Mesenchymal stem cell (in vitro differentiated cells and primary cell): ENCODE results near the gene KAT8.
A peak's percentile ranks its signal among the peaks of the same experiment; 100 is the strongest.
"Not testable (repeated sequence)": the region's sequence is repeated elsewhere in the genome, so short reads cannot be mapped to it uniquely, and the experiment has no call there.

Experiments used
- DNase-seq: peaks from one replicate; pipeline ENCODE4 v3.0.0-alpha.2; 2013
- H2AFZ ChIP-seq: one replicate; pipeline ENCODE4 v1.6.1; 2013; ENCODE audit warnings: low read depth, mild to moderate bottlenecking, control low read depth, inconsistent platforms, low read length, moderate library complexity
- H2AK5ac ChIP-seq: 2 replicates; pipeline ENCODE4 v1.6.1; 2013; ENCODE audit warnings: low read length, moderate library complexity, mild to moderate bottlenecking, inconsistent platforms; ENCODE audit not compliant: severe bottlenecking
- H2BK120ac ChIP-seq: one replicate; pipeline ENCODE4 v1.6.1; 2013; ENCODE audit warnings: low read depth, mild to moderate bottlenecking, inconsistent platforms, low read length, moderate library complexity
- H2BK12ac ChIP-seq, 2 experiments: one replicate each; pipeline ENCODE4 v1.6.1; 2013; ENCODE audit warnings: inconsistent platforms in 2 of 2, low read length in 2 of 2, mild to moderate bottlenecking in 2 of 2, moderate library complexity in 2 of 2, control low read depth in 1 of 2
- H2BK15ac ChIP-seq: one replicate; pipeline ENCODE4 v1.6.1; 2013; ENCODE audit warnings: mild to moderate bottlenecking, low read depth, inconsistent platforms; ENCODE audit not compliant: poor library complexity, severe bottlenecking
- H2BK5ac ChIP-seq: 2 replicates; pipeline ENCODE4 v1.6.1; 2013; ENCODE audit warnings: low read depth, mild to moderate bottlenecking, low read length, control low read depth, inconsistent platforms; ENCODE audit not compliant: poor library complexity, severe bottlenecking
- H3K14ac ChIP-seq, 2 experiments: one replicate each; pipeline ENCODE4 v1.6.1; 2013; ENCODE audit warnings: inconsistent platforms in 2 of 2, low read length in 2 of 2, control low read depth in 1 of 2, mild to moderate bottlenecking in 1 of 2, moderate library complexity in 1 of 2
- H3K18ac ChIP-seq, 2 experiments: one replicate each; pipeline ENCODE4 v1.6.1; 2013; ENCODE audit warnings: inconsistent platforms in 2 of 2, low read length in 2 of 2, control low read depth in 1 of 2, low read depth in 1 of 2, mild to moderate bottlenecking in 1 of 2
- H3K23ac ChIP-seq, 2 experiments: one replicate each; pipeline ENCODE4 v1.6.1; 2013; ENCODE audit warnings: inconsistent platforms in 2 of 2, low read length in 2 of 2, mild to moderate bottlenecking in 2 of 2, moderate library complexity in 2 of 2, control low read depth in 1 of 2
- H3K27ac ChIP-seq: 2 replicates; pipeline ENCODE4 v1.5.1; 2013; ENCODE audit warnings: mild to moderate bottlenecking, moderate library complexity, low read length, control low read depth, inconsistent platforms; ENCODE audit not compliant: poor library complexity, severe bottlenecking
- H3K27me3 ChIP-seq, 2 experiments: 2 replicates each; pipeline versions ENCODE4 v1.6.1 to v1.7.0; 2013; ENCODE audit warnings: low read length in 2 of 2, mild to moderate bottlenecking in 2 of 2, moderate library complexity in 2 of 2, control low read depth in 1 of 2, inconsistent platforms in 1 of 2; ENCODE audit not compliant: control insufficient read depth in 1 of 2, insufficient read depth in 1 of 2
- H3K36me3 ChIP-seq, 2 experiments: 2 replicates each; pipeline versions ENCODE4 v1.6.1 to v1.7.0; 2013; ENCODE audit warnings: low read length in 2 of 2, control low read depth in 1 of 2, inconsistent platforms in 1 of 2, low read depth in 1 of 2, mild to moderate bottlenecking in 1 of 2; ENCODE audit not compliant: insufficient read depth in 2 of 2, control insufficient read depth in 1 of 2
- H3K4ac ChIP-seq, 2 experiments: one replicate each; pipeline ENCODE4 v1.6.1; 2013; ENCODE audit warnings: inconsistent platforms in 2 of 2, low read length in 2 of 2, mild to moderate bottlenecking in 2 of 2, moderate library complexity in 2 of 2, control low read depth in 1 of 2, low read depth in 1 of 2
- H3K4me1 ChIP-seq: 2 replicates; pipeline ENCODE4 v1.6.1; 2013; ENCODE audit warnings: low read depth, low read length, control low read depth; ENCODE audit not compliant: control insufficient read depth, insufficient read depth
- H3K4me2 ChIP-seq: 2 replicates; pipeline ENCODE4 v1.6.1; 2013; ENCODE audit warnings: low read length, mild to moderate bottlenecking, inconsistent platforms; ENCODE audit not compliant: poor library complexity, severe bottlenecking
- H3K4me3 ChIP-seq, 2 experiments: 2 replicates each; pipeline versions ENCODE4 v1.5.1 to v1.7.0; 2013; ENCODE audit warnings: low read length in 2 of 2, mild to moderate bottlenecking in 2 of 2, control low read depth in 1 of 2, low read depth in 1 of 2; ENCODE audit not compliant: insufficient read depth in 1 of 2
- H3K79me1 ChIP-seq: replicated peaks from 2 replicates; pipeline ENCODE4 v1.6.1; 2013; ENCODE audit warnings: mild to moderate bottlenecking, control low read depth, low read length, inconsistent platforms; ENCODE audit not compliant: poor library complexity, severe bottlenecking
- H3K9ac ChIP-seq: 2 replicates; pipeline ENCODE4 v1.7.0; 2013; ENCODE audit warnings: mild to moderate bottlenecking, low read length, moderate library complexity
- H3K9me3 ChIP-seq: 2 replicates; pipeline ENCODE4 v1.7.0; 2013; ENCODE audit warnings: mild to moderate bottlenecking, low read length; ENCODE audit not compliant: control insufficient read depth
- H4K8ac ChIP-seq: one replicate; pipeline ENCODE4 v1.6.1; 2013; ENCODE audit warnings: inconsistent platforms, mild to moderate bottlenecking, low read length, moderate library complexity
- H4K91ac ChIP-seq: one replicate; pipeline ENCODE4 v1.6.1; 2013; ENCODE audit warnings: mild to moderate bottlenecking, low read length, inconsistent platforms
- whole genome bisulfite sequencing: methylation state at CpG from one replicate; pipeline ENCODE4 v1.1.7; 2013; ENCODE audit warnings: mixed read lengths; 5-methylcytosine and 5-hydroxymethylcytosine counted together

Gene KAT8

GRCh38 chr16:31136822-31137499 lies 19.5 kb downstream of the KAT8 start:
- not testable (repeated sequence) for DNase-seq, H3K4me3 ChIP-seq, H2BK15ac ChIP-seq, H4K91ac ChIP-seq, H3K18ac ChIP-seq, H2AFZ ChIP-seq, H3K14ac ChIP-seq, H3K27ac ChIP-seq, H3K9ac ChIP-seq, H3K79me1 ChIP-seq, H2AK5ac ChIP-seq, H3K4me2 ChIP-seq, H2BK5ac ChIP-seq, H2BK12ac ChIP-seq, H3K23ac ChIP-seq, H3K9me3 ChIP-seq, H3K4ac ChIP-seq, H4K8ac ChIP-seq, H2BK120ac ChIP-seq
- 95% methylated on average over 20 of the region's 20 CpGs for WGBS
- H3K4me1 ChIP-seq: peaks cover 27% of the 10 kb centered on the region
- H3K27me3 ChIP-seq: peaks cover 8 to 13% of the 10 kb centered on the region in 2 experiments
- peaks cover 0 to 15% of the 10 kb centered on the region in 2 experiments for H3K36me3 ChIP-seq

- peak overlapping the region in 1 of 2 experiments; percentile 49 for H3K14ac ChIP-seq
- H3K18ac ChIP-seq: peak overlapping the region in 1 of 2 experiments; percentile 11
- no peak overlapping the region for H2BK5ac ChIP-seq
- peak overlapping the region in 1 of 2 experiments; percentile 47 for H3K4me3 ChIP-seq
- H3K9me3 ChIP-seq: no peaks in the 10 kb centered on the region
- no peak overlapping the region for H3K27ac ChIP-seq
- H3K36me3 ChIP-seq: no peaks in the 10 kb centered on the region
- H3K4me1 ChIP-seq: peaks cover 33% of the 10 kb centered on the region
- DNase-seq: peak; percentile 18
- peak overlapping the region; percentile 44 for H2BK15ac ChIP-seq
- H3K23ac ChIP-seq: no peak overlapping the region
- no peak overlapping the region for H3K4ac ChIP-seq
- peak overlapping the region; percentile 15 for H2AK5ac ChIP-seq
- H4K8ac ChIP-seq: peak overlapping the region; percentile 16
- no peak overlapping the region for H3K4me2 ChIP-seq
- H2BK12ac ChIP-seq: no peak overlapping the region
- no peak overlapping the region for H2BK120ac ChIP-seq
- peaks cover 8 to 13% of the 10 kb centered on the region in 2 experiments for H3K27me3 ChIP-seq
- H4K91ac ChIP-seq: peak overlapping the region; percentile 9
- no peaks in the 10 kb centered on the region for H3K79me1 ChIP-seq
- no peak overlapping the region for H3K9ac ChIP-seq
- WGBS: 50% methylated on average over 26 of the region's 27 CpGs
- H2AFZ ChIP-seq: peak overlapping the region; percentile 29
Observed at GRCh38 chr16:31138621-31139578, 21.4 kb downstream of the KAT8 start.

GRCh38 chr16:31141071-31141469 lies 23.6 kb downstream of the KAT8 start:
- H3K14ac ChIP-seq, H3K4me2 ChIP-seq, H3K36me3 ChIP-seq, H3K9me3 ChIP-seq, H2AFZ ChIP-seq, H3K23ac ChIP-seq, H4K8ac ChIP-seq, H3K27me3 ChIP-seq, DNase-seq, H2BK120ac ChIP-seq, H3K18ac ChIP-seq, H3K79me1 ChIP-seq, H3K27ac ChIP-seq, H2BK5ac ChIP-seq: not testable (repeated sequence)
- Histone ChIP-seq H3K4ac (peak overlapping the region in 1 of 2 experiments; percentile 3), H3K4me1 (peaks cover 29% of the 10 kb centered on the region), H3K4me3 (peak overlapping the region in 1 of 2 experiments; percentile 75), H3K9ac (peak overlapping the region; percentile 83), H2AK5ac (peak overlapping the region; percentile 8), H2BK12ac (peak overlapping the region; percentile 44 to 75), H4K91ac (peak overlapping the region; percentile 87), H2BK15ac (peak overlapping the region; percentile 4)
- WGBS: 98% methylated on average over 9 of the region's 9 CpGs
